ENCODE results near the gene LAMC2. TPM values are rescaled to one million over a fixed set of nuclear protein-coding genes. Genes with fewer than 3 reads are reported as not detected.

LAMC2 gene
- total and polyA plus RNA-seq, 2 of the 13 experiments (the other 11 are each of a cell fraction or from before 2014, with no cell fraction given) = 0.03 TPM; not detected in 1

- Histone ChIP-seq H3K9ac (ENCODE audit: insufficient read depth, low read depth, low read length) (no peak overlapping the region), H3K79me2 (ENCODE audit: insufficient read depth, low read length) (no peaks in the 10 kb centered on the region), H4K20me1 (ENCODE audit: insufficient read depth, low read length) (no peaks in the 10 kb centered on the region), H3K4me3 (replicated peaks in 1 of 3; ENCODE audit: insufficient read depth in 1 of 3, low read depth in 2 of 3, low read length in 3 of 3) (no peak overlapping the region), H3K27ac (ENCODE audit: extremely low read length, insufficient read depth, low read length) (no peak overlapping the region), H3K4me2 (ENCODE audit: low read depth, low read length) (no peak overlapping the region), H3K27me3 (ENCODE audit: control insufficient read depth in 1 of 2, insufficient read depth in 2 of 2, low read length in 2 of 2) (peaks cover 3 to 6% of the 10 kb centered on the region in 2 experiments; a peak in 4 of 5 replicates), H2AFZ (ENCODE audit: low read length) (no peak overlapping the region), H3K9me3 (ENCODE audit: low read length) (no peaks in the 10 kb centered on the region), H3K4me1 (ENCODE audit: insufficient read depth, low read length) (no peaks in the 10 kb centered on the region), H3K36me3 (replicated peaks in 1 of 2; ENCODE audit: control insufficient read depth in 1 of 2, insufficient read depth in 2 of 2, low read length in 2 of 2) (no peaks in the 10 kb centered on the region)
- ChIA-PET POLR2A (no interaction called here), CTCF (ENCODE audit: low intra/inter-chr PET ratio, low total read pairs) (no interaction called here)
- TF ChIP-seq ZC3H4 (CRISPR knock-in tag; IDR thresholded peaks at IDR 0.05; ENCODE audit: borderline replicate concordance) (no peak), ZNF225 (CRISPR knock-in tag; IDR thresholded peaks at IDR 0.05) (no peak), ETS1 (CRISPR knock-in tag; IDR thresholded peaks at IDR 0.05) (no peak), ZNF646 (CRISPR knock-in tag; IDR thresholded peaks at IDR 0.05) (no peak), ZBTB34 (CRISPR knock-in tag; IDR thresholded peaks at IDR 0.05) (no peak), SNAPC5 (CRISPR knock-in tag; IDR thresholded peaks at IDR 0.05; ENCODE audit: borderline replicate concordance) (no peak), ZNF674 (CRISPR knock-in tag; IDR thresholded peaks at IDR 0.05; ENCODE audit: low read depth) (no peak)
- in situ Hi-C loops (cut with HindIII; ENCODE audit: extremely low pct_ligation_motif_present, low pct_unique_long_range_greater_than_20kb) = loop anchor here (25.0 kb wide), 1 partner anchor 286 kb away; no protein-coding TSS in a partner anchor
- FAIRE-seq (no peak), ATAC-seq (no peak), DNase-seq (ENCODE audit: low spot score) (no peak)
- no TSS peak for BruUV-seq (replicated peaks)
- intact Hi-C loops (cut with micrococcal nuclease; ENCODE audit: unreplicated experiment) = no loop called here
- 63% methylated on average over 7 of the region's 9 CpGs for WGBS (ENCODE audit: low lambda C conversion rate)
These were observed 90.5 kb downstream of the LAMC2 start for GRCh38 chr1:183276386-183277080.
